Raji (cell line): ENCODE results near the gene HUNK.

Experiments used
- POLR2A ChIP-seq: IDR thresholded peaks from 2 replicates; pipeline ENCODE4 v1.6.1; 2011; ENCODE audit warnings: low read depth, low read length, control low read depth; ENCODE audit not compliant: insufficient read depth

Gene HUNK

DNA sequence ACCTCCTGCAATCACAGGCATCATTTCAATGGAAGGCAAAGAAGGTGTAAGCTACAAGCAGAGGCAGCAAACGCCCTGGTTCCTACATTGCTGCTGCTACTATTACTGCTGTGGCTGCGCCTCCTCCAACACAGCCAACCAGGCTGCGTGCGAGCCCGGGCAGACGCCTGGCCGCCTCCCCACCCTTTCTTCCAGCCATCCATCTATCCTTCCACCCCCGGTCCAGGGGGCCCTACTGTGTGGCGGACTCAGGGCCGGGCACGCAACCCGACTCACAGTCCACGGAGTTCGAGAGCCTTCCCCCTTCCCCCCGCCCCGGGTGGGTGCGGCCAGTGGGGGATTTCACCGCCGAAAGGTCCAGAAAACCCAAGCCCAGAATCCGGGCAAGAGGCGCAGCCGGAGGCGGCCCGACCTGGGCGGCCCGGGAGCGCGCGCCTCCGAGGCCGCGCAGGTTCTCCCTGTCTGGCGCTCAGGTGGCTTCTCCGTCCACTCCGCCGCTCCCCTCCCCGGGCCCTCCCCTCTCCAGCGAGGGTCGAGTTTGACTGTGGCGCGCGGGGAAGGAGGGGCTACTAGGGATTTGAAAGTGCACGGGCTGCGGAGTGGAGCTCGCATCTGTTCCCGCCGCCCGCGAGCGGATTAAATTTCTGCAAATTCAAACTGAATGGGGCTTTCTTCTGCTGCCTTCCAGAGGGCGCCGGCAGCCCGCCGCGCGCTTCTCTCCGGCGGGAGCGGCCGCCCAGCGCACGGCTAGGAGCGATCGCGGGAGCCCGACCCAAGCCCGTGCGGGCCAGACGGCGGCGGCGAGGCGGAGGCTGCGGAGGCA is at the start of gene HUNK:
HUNK (plus strand) TSS at position 569 of the 823 bp plus-strand sequence. CDS start 655 bp downstream, outside the sequence.
- no peak for TF ChIP-seq POLR2A

DNA sequence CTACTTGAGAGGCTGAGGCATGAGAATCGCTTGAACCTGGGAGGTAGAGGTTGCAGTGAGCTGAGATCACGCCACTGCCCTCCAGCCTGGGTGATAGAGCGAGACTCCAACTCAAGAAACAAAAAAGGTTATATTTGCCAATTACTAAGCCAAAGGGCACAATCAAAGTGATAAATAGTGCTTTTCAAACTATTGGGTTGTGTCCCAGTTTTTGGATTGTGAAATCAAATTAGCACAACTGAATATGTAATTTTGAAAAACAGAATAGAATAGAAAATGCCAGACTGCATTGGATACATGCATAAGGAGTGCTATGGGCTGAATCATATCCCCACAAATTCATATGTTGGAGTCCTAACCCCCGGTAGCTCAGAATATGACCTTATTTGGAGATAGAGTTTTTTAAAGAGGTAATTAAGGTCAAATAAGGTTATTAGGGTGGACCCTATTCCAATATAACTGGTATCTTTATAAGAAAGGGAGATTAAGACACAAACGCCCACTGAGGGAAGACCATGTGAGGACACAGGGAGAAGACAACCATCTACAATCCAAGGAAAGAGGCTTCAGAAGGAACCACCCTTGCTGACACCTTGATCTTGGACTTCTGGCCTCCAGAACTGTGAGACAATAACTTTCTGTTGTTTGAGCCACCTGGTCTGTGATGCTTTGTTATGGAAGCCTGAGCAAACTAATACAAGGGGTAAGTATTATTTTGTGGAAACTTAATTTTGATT is 42.9 kb upstream of the HUNK start:
- TF ChIP-seq POLR2A, result no peak

DNA sequence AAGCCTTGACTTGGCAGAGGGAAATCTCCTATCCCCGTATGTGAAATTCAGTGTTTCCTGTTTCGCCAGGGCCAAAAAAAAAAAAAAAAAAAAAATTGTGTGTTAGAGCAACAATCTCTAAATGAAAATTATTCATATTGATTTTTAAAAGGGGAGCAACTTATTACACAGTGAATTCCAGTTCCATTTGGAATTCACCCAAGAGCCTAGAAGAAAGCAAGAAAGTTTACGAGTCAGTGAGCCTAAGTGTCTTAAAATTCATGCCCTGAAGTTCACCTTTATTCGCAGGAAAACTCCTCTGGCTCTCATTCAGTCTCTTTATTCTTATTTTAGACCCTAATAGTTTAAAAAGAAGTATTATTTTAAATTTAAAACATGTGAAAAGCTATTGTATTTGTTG is 42.1 kb upstream of the HUNK start:
- no peak for TF ChIP-seq POLR2A

DNA sequence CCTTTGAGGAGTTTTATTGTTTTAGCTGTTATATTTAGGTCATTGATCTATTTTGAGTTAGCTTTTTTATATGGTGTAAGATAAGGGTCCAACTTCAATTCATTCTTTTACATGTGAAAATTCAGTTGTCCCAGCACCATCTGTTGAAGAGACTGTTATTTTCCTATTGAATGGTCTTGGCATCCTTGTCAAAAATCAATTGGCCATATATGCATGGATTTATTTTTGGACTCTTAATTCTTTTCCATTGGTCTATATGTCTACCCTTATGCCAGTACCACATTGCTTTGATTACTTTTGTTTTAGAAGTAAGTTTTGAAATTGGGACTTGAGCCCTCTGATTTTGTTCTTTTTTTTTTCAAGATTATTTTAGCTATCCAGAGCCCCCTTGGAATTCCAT is 35.8 kb upstream of the HUNK start:
- no peak for TF ChIP-seq POLR2A

DNA sequence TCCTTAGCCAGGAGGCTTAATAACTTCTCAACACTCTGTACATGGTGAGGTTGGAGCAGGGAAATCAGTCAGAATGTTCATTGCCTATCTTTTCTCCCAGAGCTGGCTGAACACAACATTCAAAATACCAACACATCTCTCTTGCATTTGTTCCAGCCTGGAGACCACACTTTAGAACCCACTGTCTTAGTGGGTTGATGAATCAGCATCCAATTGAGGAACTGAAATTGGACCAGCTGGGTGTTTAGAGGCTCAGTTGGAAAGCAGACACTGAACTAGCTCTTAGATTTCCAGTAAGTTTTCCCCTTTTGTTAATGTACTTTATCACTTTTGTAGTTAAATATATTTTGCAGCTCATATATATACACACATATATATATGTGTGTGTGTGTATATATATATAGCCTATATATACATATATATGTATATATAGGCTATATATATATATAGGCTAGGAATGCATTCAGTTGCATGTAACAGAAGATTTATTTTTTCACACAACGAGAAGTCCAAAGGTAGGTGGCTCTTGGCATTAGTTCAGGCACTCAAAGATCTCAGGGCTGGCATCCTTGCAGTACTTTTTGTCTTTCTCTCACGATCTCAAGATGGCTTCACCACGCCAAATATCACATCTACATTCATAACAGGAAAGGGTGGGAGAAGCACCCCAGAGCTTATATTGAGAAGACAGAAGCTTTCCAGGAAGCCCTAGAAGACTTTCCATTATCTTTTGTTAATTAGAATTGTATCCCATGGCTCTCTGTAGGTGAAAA is 35.0 kb upstream of the HUNK start:
- no peak for TF ChIP-seq POLR2A

DNA sequence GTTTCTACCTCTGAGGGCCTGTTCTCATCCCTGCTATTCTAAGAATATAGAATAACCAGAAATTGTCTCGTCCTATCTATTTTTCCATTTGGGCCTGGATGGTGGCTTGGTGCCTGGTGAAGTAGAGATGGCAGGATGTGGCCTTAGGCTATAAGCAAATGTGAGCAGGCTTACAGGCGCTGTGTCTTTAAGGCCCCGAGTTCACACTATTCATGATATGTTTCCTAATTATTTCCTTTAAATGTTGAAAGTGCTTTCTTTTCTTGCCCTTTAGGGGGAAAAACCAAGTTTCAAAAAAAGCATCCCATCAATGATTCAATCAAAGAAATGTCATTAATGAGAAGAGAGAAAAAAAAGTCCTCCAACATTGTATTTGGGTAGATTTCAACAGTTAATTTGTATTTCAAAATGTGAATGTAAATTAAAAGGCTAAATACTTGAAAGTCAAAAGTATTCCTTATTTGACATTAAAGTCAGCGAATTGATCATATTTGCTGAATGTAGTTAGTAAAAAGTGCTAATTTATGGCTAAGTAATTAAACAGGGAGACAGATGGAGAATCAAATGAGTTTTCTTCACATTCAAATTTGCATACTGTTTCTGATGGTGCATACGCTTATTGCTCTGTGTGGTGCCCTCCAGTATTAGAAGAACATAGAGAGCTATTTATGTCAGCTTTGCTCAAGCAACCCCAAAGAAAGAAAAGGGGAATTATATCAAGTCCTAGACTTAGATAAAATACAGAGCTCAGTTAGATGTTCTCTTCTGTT is 34.0 kb upstream of the HUNK start:
- no peak for TF ChIP-seq POLR2A

DNA sequence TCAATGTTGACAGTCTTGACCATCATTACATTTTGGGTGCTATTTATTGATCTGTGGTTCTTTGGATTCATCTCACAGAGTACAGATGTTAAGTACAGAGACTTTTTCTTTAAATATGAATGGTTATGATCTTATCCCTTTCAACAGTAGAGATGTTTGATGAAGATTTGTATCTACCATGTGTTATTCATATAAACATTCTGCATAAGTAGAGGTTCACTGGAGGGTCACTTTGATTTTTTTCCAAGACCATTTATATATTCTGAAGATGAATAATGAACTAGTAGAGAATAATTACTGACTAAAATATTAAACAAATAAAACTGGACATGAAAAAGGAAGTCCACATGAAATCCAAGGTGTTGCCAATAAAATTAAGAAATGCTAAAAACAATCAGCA is 28.6 kb upstream of the HUNK start:
- no peak for TF ChIP-seq POLR2A

DNA sequence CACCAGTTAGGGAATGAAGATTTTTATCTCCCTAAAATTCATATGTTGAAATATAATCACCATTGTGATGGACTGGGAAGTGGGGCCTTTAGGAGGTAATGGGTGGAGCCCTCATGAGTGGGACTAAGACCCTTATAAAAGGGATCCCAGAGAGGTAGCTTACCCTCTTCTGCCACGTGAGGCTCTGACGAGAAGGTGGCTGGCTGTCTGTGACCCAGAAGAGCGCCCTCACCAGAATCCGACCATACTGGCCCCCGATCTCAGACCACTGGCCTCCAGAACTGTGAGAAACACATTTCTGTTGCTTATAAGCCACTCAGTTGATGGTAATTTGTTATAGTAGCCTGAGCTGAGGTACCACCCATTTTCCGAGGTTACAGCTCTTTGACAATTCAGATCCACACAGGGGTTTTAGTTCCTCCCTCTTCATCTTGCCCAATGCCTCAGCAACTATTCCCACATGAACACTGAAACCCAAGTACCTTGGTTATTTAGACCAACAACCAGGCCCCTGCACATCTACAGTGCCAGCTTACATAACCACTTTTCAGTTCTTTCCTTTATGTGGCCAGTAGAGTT is 27.6 kb upstream of the HUNK start:
- no peak for TF ChIP-seq POLR2A

DNA sequence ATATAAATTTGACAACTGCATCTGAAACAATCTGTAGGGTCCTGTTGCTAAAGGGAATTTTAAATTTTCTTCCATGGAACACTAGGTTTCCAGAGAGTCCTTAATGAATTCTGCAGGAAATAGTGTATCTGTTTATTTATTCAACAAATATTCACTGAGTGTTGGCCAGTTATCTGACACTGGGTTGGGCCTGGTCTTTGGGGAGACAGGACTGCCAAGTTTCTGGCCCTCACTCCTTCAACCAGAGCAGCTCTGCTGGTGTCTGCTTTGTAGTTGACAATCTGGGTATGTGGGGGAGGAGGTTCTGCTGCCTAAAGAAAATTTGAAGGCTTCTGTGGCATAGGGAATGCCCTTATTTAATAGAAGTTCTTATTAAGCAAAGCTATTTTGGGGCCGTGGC is 26.1 kb upstream of the HUNK start:
- TF ChIP-seq POLR2A, result no peak

DNA sequence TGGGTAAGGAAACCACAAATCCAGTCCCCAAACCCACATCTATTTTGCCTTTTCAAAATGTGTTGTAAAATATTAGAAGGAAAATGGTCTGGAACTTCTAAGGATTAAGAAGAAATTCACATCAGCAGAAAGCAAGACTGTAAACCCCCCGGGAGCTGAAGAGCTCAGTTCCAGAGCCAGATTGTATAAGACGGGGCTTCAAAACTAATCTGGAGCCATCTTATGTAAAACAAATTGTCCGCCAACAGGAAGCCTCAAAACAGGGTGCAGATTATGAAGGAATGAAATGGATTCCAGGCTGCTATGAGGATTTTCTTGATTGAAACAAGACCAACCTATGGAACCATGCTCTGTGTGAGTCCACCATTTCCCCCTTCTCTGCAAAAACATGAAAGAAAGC is 25.1 kb upstream of the HUNK start:
- TF ChIP-seq POLR2A, result no peak

DNA sequence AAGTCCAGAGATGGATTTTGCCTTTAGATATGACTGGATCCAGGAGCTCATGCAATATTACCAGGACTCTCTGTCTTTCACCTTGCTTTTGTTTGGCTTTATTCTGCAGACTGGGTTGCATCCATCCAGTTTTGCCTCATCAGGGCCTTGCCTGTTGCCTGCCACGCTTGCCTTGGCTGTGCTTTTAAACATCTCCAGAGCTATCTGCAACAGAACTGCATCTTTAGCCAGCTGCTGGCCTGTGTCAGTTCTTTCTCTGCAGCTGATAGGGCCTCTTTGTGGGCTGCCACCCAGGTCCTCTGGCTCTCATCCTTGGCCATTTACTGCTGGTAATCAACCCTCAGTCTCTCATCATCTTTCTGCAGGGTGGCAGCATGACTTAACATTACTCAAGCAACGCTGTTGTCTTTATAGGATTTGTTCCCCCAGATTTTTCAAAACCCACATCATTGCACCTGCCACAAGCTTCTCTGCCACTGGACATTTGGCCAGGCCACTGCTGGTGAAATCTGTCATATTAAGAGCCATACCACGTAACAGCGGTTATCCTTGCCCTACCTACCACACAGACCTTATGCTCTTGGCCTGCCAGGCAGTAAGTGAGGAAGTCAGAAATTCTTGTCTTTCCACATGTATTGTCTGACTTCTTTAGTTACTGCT is 24.4 kb upstream of the HUNK start:
- no peak for TF ChIP-seq POLR2A

DNA sequence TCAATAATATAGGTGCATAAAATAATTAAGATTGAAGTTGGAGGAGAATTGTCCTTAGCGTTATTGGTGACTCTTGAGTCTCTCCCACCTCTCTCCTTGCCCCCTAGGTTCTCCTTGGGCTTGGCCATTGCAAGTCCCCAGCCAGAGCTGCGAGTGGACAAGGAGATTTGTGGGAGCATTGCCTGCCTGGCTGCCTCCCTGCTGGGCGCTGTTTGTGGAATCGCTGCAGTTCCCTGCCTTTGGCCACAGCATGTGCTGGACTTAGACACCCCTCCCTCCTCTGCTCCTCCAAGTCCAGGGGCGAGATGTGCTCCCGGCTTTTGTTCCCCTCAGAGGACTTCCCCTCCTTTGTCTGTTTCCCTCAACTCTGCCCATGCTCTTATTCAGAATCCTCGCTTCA is 21.9 kb upstream of the HUNK start:
- no peak for TF ChIP-seq POLR2A

DNA sequence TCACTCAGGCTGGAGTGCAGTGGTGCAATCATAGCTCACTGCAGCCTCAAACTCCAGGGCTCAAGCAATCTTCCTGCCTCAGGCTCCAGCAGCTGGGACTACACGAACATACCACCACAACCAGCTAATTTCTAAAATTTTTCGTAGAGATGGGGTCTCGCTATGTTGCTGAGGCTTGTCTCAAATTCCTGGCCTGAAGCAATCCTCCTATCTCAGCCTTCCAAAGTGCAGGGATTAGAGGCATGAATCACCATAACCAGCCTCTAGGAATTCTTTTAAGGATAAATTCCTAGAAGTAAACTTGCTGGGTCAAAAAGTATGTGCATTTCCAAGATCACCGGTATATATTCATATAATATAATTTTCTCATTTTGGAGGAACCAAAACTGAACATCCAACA is 17.6 kb upstream of the HUNK start:
- TF ChIP-seq POLR2A, result no peak

DNA sequence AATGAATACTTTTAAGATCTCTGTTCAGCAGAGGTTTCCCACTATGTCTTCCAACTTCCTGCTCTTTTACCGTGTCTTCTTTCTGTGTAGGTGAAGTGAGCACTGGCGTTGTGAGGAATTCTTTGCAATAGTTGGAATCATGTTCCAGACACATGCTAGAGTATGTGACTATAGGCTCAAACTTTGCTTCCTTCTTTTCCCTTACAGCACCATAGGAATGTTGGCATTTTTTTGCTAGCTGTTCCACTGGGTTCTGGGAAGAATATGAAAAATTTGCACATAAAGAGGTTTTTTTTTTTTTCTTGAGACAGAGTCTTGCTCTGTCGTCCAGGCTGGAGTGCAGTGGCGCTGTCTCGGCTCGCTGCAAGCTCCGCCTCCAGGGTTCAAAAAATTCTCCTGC is 15.7 kb upstream of the HUNK start:
- no peak for TF ChIP-seq POLR2A
